ENCODE results near the gene ANKMY1. TPM values are rescaled to one million over a fixed set of nuclear protein-coding genes. Genes with fewer than 3 reads are reported as not detected.

The ANKMY1 gene
- total and polyA plus RNA-seq, 2 experiments from 2014 or later: 2.3 to 8.9 TPM

- no peak for TF ChIP-seq REST (IDR thresholded peaks at IDR 0.05; ENCODE audit: unreplicated experiment)
- TF ChIP-seq JUNB (IDR thresholded peaks at IDR 0.05; ENCODE audit: unreplicated experiment): no peak
- no peak for TF ChIP-seq EZH2phosphoT487 (IDR thresholded peaks at IDR 0.05; ENCODE audit: unreplicated experiment)
Observed at GRCh38 chr2:240591226-240591625, 33.4 kb upstream of the ANKMY1 start (continued).

- no peak overlapping the region for H3K27ac ChIP-seq (ENCODE audit: low read depth)
- no peak overlapping the region for H3K27ac Mint-ChIP-seq
- no peaks in the 10 kb centered on the region for H3K36me3 ChIP-seq (ENCODE audit: insufficient read depth)
- H3K36me3 Mint-ChIP-seq (ENCODE audit: low read depth): peaks cover 3% of the 10 kb centered on the region; the same call in 2 of the 3 replicates
- peaks cover 22% of the 10 kb centered on the region for H3K4me1 Mint-ChIP-seq
- H3K9me3 Mint-ChIP-seq: no peaks in the 10 kb centered on the region
- no peak overlapping the region for H3K4me2 ChIP-seq
- H3K27me3 ChIP-seq (ENCODE audit: insufficient read depth): no peaks in the 10 kb centered on the region
- TF ChIP-seq REST (IDR thresholded peaks at IDR 0.05; ENCODE audit: unreplicated experiment): no peak
- H3K79me2 ChIP-seq (replicated peaks; ENCODE audit: insufficient read depth): peaks cover 54% of the 10 kb centered on the region
- H3F3A ChIP-seq (replicated peaks; ENCODE audit: low read depth): no peaks in the 10 kb centered on the region
- DNase-seq (ENCODE audit: low spot score) (no peak), ATAC-seq (no peak)
- no peaks in the 10 kb centered on the region for H3K9me2 ChIP-seq (ENCODE audit: insufficient read depth)
- no peak overlapping the region for H3K4me3 ChIP-seq
- peaks cover 10% of the 10 kb centered on the region for H3K4me1 ChIP-seq (ENCODE audit: insufficient read depth)
- peaks cover 18% of the 10 kb centered on the region for H4K20me1 ChIP-seq (replicated peaks; ENCODE audit: insufficient read depth)
- H3K4me3 Mint-ChIP-seq: no peak overlapping the region
- H3K27me3 Mint-ChIP-seq (ENCODE audit: insufficient read depth, low read depth, poor library complexity): peaks cover 15% of the 10 kb centered on the region
- H2AFZ ChIP-seq: no peak overlapping the region
Observed at GRCh38 chr2:240590681-240591111, 32.9 kb upstream of the ANKMY1 start.

GRCh38 chr2:240589850-240590525 is 32.2 kb upstream of the ANKMY1 start:
- H3K36me3 Mint-ChIP-seq (ENCODE audit: low read depth): peaks cover 3% of the 10 kb centered on the region; the same call in 2 of the 3 replicates
- no peak overlapping the region for H3K27ac ChIP-seq (ENCODE audit: low read depth)
- no peak for DNase-seq (ENCODE audit: low spot score)
- peaks cover 24% of the 10 kb centered on the region for H3K4me1 Mint-ChIP-seq
- peaks cover 17% of the 10 kb centered on the region for H3K4me1 ChIP-seq (ENCODE audit: insufficient read depth)
- no peaks in the 10 kb centered on the region for H3K9me3 Mint-ChIP-seq
- H3K79me2 ChIP-seq (replicated peaks; ENCODE audit: insufficient read depth): peaks cover 61% of the 10 kb centered on the region
- H4K20me1 ChIP-seq (replicated peaks; ENCODE audit: insufficient read depth): peaks cover 23% of the 10 kb centered on the region
- H3K27me3 ChIP-seq (ENCODE audit: insufficient read depth): no peaks in the 10 kb centered on the region
- no peak overlapping the region for H3K27ac Mint-ChIP-seq
- no peaks in the 10 kb centered on the region for H3K36me3 ChIP-seq (ENCODE audit: insufficient read depth)
- no peak overlapping the region for H3K4me2 ChIP-seq
- no peaks in the 10 kb centered on the region for H3F3A ChIP-seq (replicated peaks; ENCODE audit: low read depth)
- H3K27me3 Mint-ChIP-seq (ENCODE audit: insufficient read depth, low read depth, poor library complexity): peaks cover 15% of the 10 kb centered on the region
- H3K4me3 Mint-ChIP-seq: no peak overlapping the region
- no peak for ATAC-seq
- H3K4me3 ChIP-seq: no peak overlapping the region
- H3K9me2 ChIP-seq (ENCODE audit: insufficient read depth): no peaks in the 10 kb centered on the region
- H2AFZ ChIP-seq: no peak overlapping the region
- no peak for TF ChIP-seq EZH2phosphoT487 (IDR thresholded peaks at IDR 0.05; ENCODE audit: unreplicated experiment)
- TF ChIP-seq REST (IDR thresholded peaks at IDR 0.05; ENCODE audit: unreplicated experiment): no peak
- no peak for TF ChIP-seq CREB1 (CRISPR knock-in tag; IDR thresholded peaks at IDR 0.05; ENCODE audit: low read depth)
- TF ChIP-seq NANOG (IDR thresholded peaks at IDR 0.05; ENCODE audit: borderline replicate concordance): no peak
